ENCODE measurements around the gene GABRB1. TPM values are rescaled to one million over a fixed set of nuclear protein-coding genes. Genes with fewer than 3 reads are reported as not detected.

The GABRB1 gene
- polyA plus RNA-seq, 3 donors = not detected

GRCh38 chr4:47415719-47416118, 384.4 kb downstream of the GABRB1 start:
- Histone ChIP-seq H2AFZ (ENCODE audit: insufficient read depth, low read depth, low read length, poor library complexity, severe bottlenecking) (no peak overlapping the region), H3K36me3 (replicated peaks in 1 of 2; ENCODE audit: control insufficient read depth in 1 of 2, insufficient read depth in 2 of 2, low read length in 2 of 2) (no peaks in the 10 kb centered on the region), H3K79me2 (ENCODE audit: insufficient read depth, low read length) (no peaks in the 10 kb centered on the region), H3K9me3 (replicated peaks in 1 of 2; ENCODE audit: control insufficient read depth in 1 of 2, insufficient read depth in 1 of 2, low read length in 2 of 2) (no peaks in the 10 kb centered on the region), H3K9ac (ENCODE audit: insufficient read depth, low read length, poor library complexity, severe bottlenecking) (no peak overlapping the region), H3K4me2 (replicated peaks; ENCODE audit: extremely low read depth, low read length, poor library complexity, severe bottlenecking) (no peak overlapping the region), H3K4me1 (ENCODE audit: control insufficient read depth in 1 of 2, insufficient read depth in 2 of 2, low read length in 2 of 2) (no peaks in the 10 kb centered on the region), H3K27ac (ENCODE audit: low read depth in 1 of 2, low read length in 2 of 2) (no peak overlapping the region), H3K27me3 (ENCODE audit: control insufficient read depth in 2 of 2, insufficient read depth in 2 of 2, low read length in 2 of 2) (no peaks in the 10 kb centered on the region), H3K4me3 (replicated peaks in 1 of 3; ENCODE audit: low read depth in 2 of 3, low read length in 3 of 3) (no peak overlapping the region), H4K20me1 (ENCODE audit: insufficient read depth, low read length) (no peaks in the 10 kb centered on the region)
- H3K36me3 Mint-ChIP-seq = no peaks in the 10 kb centered on the region
- no peak for TF ChIP-seq CTCF (IDR thresholded peaks at IDR 0.05)
- no peaks in the 10 kb centered on the region for H3K27me3 Mint-ChIP-seq (ENCODE audit: low read depth in 3 of 3)
- H3K4me1 Mint-ChIP-seq = no peaks in the 10 kb centered on the region
- intact Hi-C loops (cut with micrococcal nuclease) = no loop called here
- no peak for DNase-seq
- peaks cover 0 to 3% (median 0%) of the 10 kb centered on the region in 7 donors for H3K9me3 Mint-ChIP-seq
- no peak overlapping the region for H3K4me3 Mint-ChIP-seq
- no peak overlapping the region for H3K27ac Mint-ChIP-seq

GRCh38 chr4:47418147-47418546, 386.8 kb downstream of the GABRB1 start:
- peaks cover 0 to 3% (median 0%) of the 10 kb centered on the region in 7 donors for H3K9me3 Mint-ChIP-seq
- no peak overlapping the region for H3K27ac Mint-ChIP-seq
- H3K36me3 Mint-ChIP-seq = no peaks in the 10 kb centered on the region

More at GRCh38 chr4:47418147-47418546, 386.8 kb downstream of the GABRB1 start:
- Mint-ChIP-seq H3K27me3 (ENCODE audit: low read depth in 3 of 3) (no peaks in the 10 kb centered on the region), H3K4me3 (no peak overlapping the region), H3K4me1 (peaks cover 11% of the 10 kb centered on the region)
- no peaks in the 10 kb centered on the region for H3K36me3 ChIP-seq (replicated peaks in 1 of 2; ENCODE audit: control insufficient read depth in 1 of 2, insufficient read depth in 2 of 2, low read length in 2 of 2)
- WGBS (ENCODE audit: insufficient coverage) = 0% methylated on average over 1 of the region's 2 CpGs
- no peaks in the 10 kb centered on the region for H3K27me3 ChIP-seq (ENCODE audit: control insufficient read depth in 2 of 2, insufficient read depth in 2 of 2, low read length in 2 of 2)
- peaks cover 8% of the 10 kb centered on the region in 2 donors for H3K4me1 ChIP-seq (ENCODE audit: control insufficient read depth in 1 of 2, insufficient read depth in 2 of 2, low read length in 2 of 2)
- no peak overlapping the region for H3K9ac ChIP-seq (ENCODE audit: insufficient read depth, low read length, poor library complexity, severe bottlenecking)
- H3K27ac ChIP-seq (ENCODE audit: low read depth in 1 of 2, low read length in 2 of 2) = no peak overlapping the region
- H3K9me3 ChIP-seq (replicated peaks in 1 of 2; ENCODE audit: control insufficient read depth in 1 of 2, insufficient read depth in 1 of 2, low read length in 2 of 2) = no peaks in the 10 kb centered on the region
- intact Hi-C loops (cut with micrococcal nuclease) = no loop called here
- DNase-seq = no peak
- no peaks in the 10 kb centered on the region for H3K79me2 ChIP-seq (ENCODE audit: insufficient read depth, low read length)
- H3K4me3 ChIP-seq (replicated peaks in 1 of 3; ENCODE audit: low read depth in 2 of 3, low read length in 3 of 3) = no peak overlapping the region
- no peaks in the 10 kb centered on the region for H4K20me1 ChIP-seq (ENCODE audit: insufficient read depth, low read length)
- H2AFZ ChIP-seq (ENCODE audit: insufficient read depth, low read depth, low read length, poor library complexity, severe bottlenecking) = no peak overlapping the region
- no peak for TF ChIP-seq CTCF (IDR thresholded peaks at IDR 0.05)
- H3K4me2 ChIP-seq (replicated peaks; ENCODE audit: extremely low read depth, low read length, poor library complexity, severe bottlenecking) = no peak overlapping the region
